Esophagus muscularis mucosa (tissue), 3 donors: ENCODE results near the gene MRGPRD.

Experiments
- POLR2A ChIP-seq: fragments of 450-650 bp; IDR thresholded peaks from one replicate; pipeline ENCODE4 v1.6.1; 2017; ENCODE audit warnings: antibody characterized with exemption, moderate library complexity, mild to moderate bottlenecking, low read depth
- POLR2AphosphoS5 ChIP-seq, 2 donors: sonication (generic); formaldehyde crosslinking; IDR thresholded peaks; one replicate each; pipeline ENCODE4 v1.6.1; 2017; ENCODE audit warnings: antibody characterized with exemption in 2 of 2
- TF ChIP-seq, protein P1 (sequence below), 3 experiments: fragments of 200-600 bp in 2 of 3; fragments of 450-650 bp in 1 of 3; sonication (generic) in 2 of 3; IDR thresholded peaks; one replicate each; pipeline ENCODE4 v1.5.1; 2017 to 2019; ENCODE audit warnings: antibody characterized with exemption in 3 of 3, mild to moderate bottlenecking in 2 of 3, moderate library complexity in 1 of 3

DNA sequence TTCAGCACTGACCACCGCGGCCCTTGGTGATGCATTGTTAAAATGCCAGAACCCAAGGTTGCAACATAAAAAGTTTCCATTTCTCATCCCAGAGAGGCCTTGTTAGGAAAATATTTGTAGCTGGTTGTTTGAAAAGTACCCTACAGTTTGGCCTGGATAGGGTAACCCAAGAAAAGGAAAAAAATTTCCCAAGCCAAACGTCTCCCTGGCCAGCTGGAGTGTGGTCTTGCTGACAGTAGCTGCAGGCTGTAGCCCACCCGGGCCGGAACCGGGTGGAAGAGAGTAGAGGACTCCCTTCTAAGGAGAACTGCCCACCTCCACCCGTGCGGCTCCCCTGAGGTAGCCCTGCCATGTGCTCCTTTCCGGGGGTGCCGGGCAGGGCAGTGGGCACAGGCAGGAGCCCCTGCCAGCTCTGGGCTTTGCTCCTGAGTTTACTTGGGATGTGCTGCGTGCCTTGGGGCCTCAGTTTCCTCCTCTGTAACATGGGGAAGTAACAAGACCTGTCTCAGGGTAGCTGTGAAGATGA is 38.6 kb downstream of the MRGPRD start:
- TF ChIP-seq, protein P1, sequence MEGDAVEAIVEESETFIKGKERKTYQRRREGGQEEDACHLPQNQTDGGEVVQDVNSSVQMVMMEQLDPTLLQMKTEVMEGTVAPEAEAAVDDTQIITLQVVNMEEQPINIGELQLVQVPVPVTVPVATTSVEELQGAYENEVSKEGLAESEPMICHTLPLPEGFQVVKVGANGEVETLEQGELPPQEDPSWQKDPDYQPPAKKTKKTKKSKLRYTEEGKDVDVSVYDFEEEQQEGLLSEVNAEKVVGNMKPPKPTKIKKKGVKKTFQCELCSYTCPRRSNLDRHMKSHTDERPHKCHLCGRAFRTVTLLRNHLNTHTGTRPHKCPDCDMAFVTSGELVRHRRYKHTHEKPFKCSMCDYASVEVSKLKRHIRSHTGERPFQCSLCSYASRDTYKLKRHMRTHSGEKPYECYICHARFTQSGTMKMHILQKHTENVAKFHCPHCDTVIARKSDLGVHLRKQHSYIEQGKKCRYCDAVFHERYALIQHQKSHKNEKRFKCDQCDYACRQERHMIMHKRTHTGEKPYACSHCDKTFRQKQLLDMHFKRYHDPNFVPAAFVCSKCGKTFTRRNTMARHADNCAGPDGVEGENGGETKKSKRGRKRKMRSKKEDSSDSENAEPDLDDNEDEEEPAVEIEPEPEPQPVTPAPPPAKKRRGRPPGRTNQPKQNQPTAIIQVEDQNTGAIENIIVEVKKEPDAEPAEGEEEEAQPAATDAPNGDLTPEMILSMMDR (IDR thresholded peaks at IDR 0.05), result no peak
- TF ChIP-seq POLR2AphosphoS5 (IDR thresholded peaks at IDR 0.05) (no peak), POLR2A (no peak)
